ENCODE data around the gene UCP2.
A peak's percentile ranks its signal among the peaks of the same experiment; 100 is the strongest.

UCP2 gene

GRCh38 chr11:73982595-73982989, at the start of gene UCP2:
Gene UCP2, minus strand, starts transcription at chr11:73982843. Its CDS starts 4,465 bp downstream, at chr11:73978378.
- DNase-seq = peak; percentile 79

- no peak for DNase-seq
These were observed 48.4 kb upstream of the UCP2 start for GRCh38 chr11:74030723-74031676.

GRCh38 chr11:74025467-74026166, 43.0 kb upstream of the UCP2 start:
- no peak for DNase-seq

GRCh38 chr11:74024261-74025029, 41.8 kb upstream of the UCP2 start:
- no peak for DNase-seq

- DNase-seq = no peak
These were observed 40.6 kb upstream of the UCP2 start for GRCh38 chr11:74023276-74023675.

GRCh38 chr11:74022546-74022945, 39.9 kb upstream of the UCP2 start:
- no peak for DNase-seq

GRCh38 chr11:74021998-74022397, 39.4 kb upstream of the UCP2 start:
- no peak for DNase-seq

- DNase-seq = no peak
These were observed 37.9 kb upstream of the UCP2 start for GRCh38 chr11:74020539-74020938.

- peak; percentile 38 for DNase-seq
These were observed 37.2 kb upstream of the UCP2 start for GRCh38 chr11:74019860-74020259.

GRCh38 chr11:74019104-74019738, 36.6 kb upstream of the UCP2 start:
- no peak for DNase-seq

GRCh38 chr11:74018331-74019005, 35.8 kb upstream of the UCP2 start:
- no peak for DNase-seq

- DNase-seq = no peak
These were observed 35.0 kb upstream of the UCP2 start for GRCh38 chr11:74017631-74018030.

- DNase-seq = no peak
These were observed 33.5 kb upstream of the UCP2 start for GRCh38 chr11:74015919-74016684.

- DNase-seq = no peak
These were observed 32.2 kb upstream of the UCP2 start for GRCh38 chr11:74014880-74015279.

- no peak for DNase-seq
These were observed 30.5 kb upstream of the UCP2 start for GRCh38 chr11:74013141-74013540.

- DNase-seq = no peak
These were observed 29.6 kb upstream of the UCP2 start for GRCh38 chr11:74012074-74012809.

- no peak for DNase-seq
These were observed 28.9 kb upstream of the UCP2 start for GRCh38 chr11:74011360-74012073.

- DNase-seq = no peak
These were observed 28.0 kb upstream of the UCP2 start for GRCh38 chr11:74010306-74011300.

Measured in activated CD8-positive, alpha-beta memory T cell treated with anti-CD3 and anti-CD28 coated beads, Interleukin-2, amount 50 U/mL, for 4 hours (primary cell).